PC-9 (cell line): Measurements from ENCODE around the gene LCE3A. TPM values are rescaled to one million over a fixed set of nuclear protein-coding genes. Genes with fewer than 3 reads are reported as not detected.

Experiments
- BruUV-seq: library from RNA; stranded (reverse); fragments of 400-500 nt; replicated peaks from 2 replicates; lab custom pipeline; 2021; lab: Mats Ljungman, UMichigan
- CTCF ChIA-PET: fragments of 300-600 bp; sonication (Branson Sonifier 250); formaldehyde crosslinking; loops from one replicate; lab custom pipeline; 2022; ENCODE audit warnings: antibody characterized with exemption; lab: Charles Lee
- POLR2A ChIA-PET: fragments of 300-600 bp; sonication (Branson Sonifier 250); formaldehyde crosslinking; loops from one replicate; lab custom pipeline; 2022; ENCODE audit warnings: antibody characterized with exemption; ENCODE audit not compliant: unreplicated experiment; lab: Charles Lee
- DNase-seq, 2 experiments: peaks; one replicate each; pipeline versions ENCODE4 v3.0.0 to v3.0.0-alpha.2; 2015 to 2022; ENCODE audit warnings: mixed read lengths in 1 of 2
- H2AFZ ChIP-seq: fragments of 200-600 bp; sonication (generic); 2 replicates; pipeline ENCODE4 v1.8.1; 2017; ENCODE audit warnings: antibody characterized with exemption
- H3F3A ChIP-seq: fragments of 200-600 bp; sonication (generic); 2 replicates; pipeline ENCODE4 v1.8.1; 2017; ENCODE audit warnings: antibody characterized with exemption, mild to moderate bottlenecking, low read depth; ENCODE audit not compliant: insufficient read depth
- H3K27ac ChIP-seq: fragments of 200-600 bp; sonication (generic); 2 replicates; pipeline ENCODE4 v1.6.1; 2016; ENCODE audit warnings: mixed run types
- H3K27me3 ChIP-seq: fragments of 200-600 bp; sonication (generic); 2 replicates; pipeline ENCODE4 v1.6.1; 2016; ENCODE audit warnings: low read depth, mixed run types; ENCODE audit not compliant: insufficient read depth
- H3K36me3 ChIP-seq: fragments of 200-600 bp; sonication (generic); 2 replicates; pipeline ENCODE4 v1.6.1; 2016; ENCODE audit warnings: low read depth, mixed run types
- H3K4me1 ChIP-seq: fragments of 200-600 bp; sonication (generic); replicated peaks from 2 replicates; pipeline ENCODE4 v1.6.1; 2016; ENCODE audit warnings: mixed run types; ENCODE audit not compliant: insufficient read depth
- H3K4me2 ChIP-seq: fragments of 200-600 bp; sonication (generic); 2 replicates; pipeline ENCODE4 v1.6.1; 2017; ENCODE audit warnings: mixed run types
- H3K4me3 ChIP-seq: fragments of 200-600 bp; sonication (generic); 2 replicates; pipeline ENCODE4 v1.6.1; 2016; ENCODE audit warnings: mixed run types
- H3K79me2 ChIP-seq: fragments of 200-600 bp; sonication (generic); 2 replicates; pipeline ENCODE4 v1.6.1; 2017; ENCODE audit warnings: low read depth, mixed run types
- H3K9me2 ChIP-seq: fragments of 200-600 bp; sonication (generic); 2 replicates; pipeline ENCODE4 v1.8.1; 2017; ENCODE audit warnings: mild to moderate bottlenecking; ENCODE audit not compliant: insufficient read depth
- H3K9me3 ChIP-seq: fragments of 200-600 bp; sonication (generic); 2 replicates; pipeline ENCODE4 v1.8.1; 2016; ENCODE audit warnings: low read depth; ENCODE audit not compliant: insufficient read depth
- H4K20me1 ChIP-seq: fragments of 200-600 bp; sonication (generic); 2 replicates; pipeline ENCODE4 v1.8.1; 2017; ENCODE audit not compliant: insufficient read depth
- CTCF ChIP-seq: fragments of 200-600 bp; sonication (generic); conservative IDR thresholded peaks from 2 replicates; pipeline ENCODE4 v1.6.1; 2017; ENCODE audit warnings: mixed run types, antibody characterized with exemption, mild to moderate bottlenecking, moderate library complexity
- EZH2 ChIP-seq: fragments of 200-600 bp; sonication (generic); IDR thresholded peaks from 2 replicates; pipeline ENCODE4 v1.8.0; 2017; ENCODE audit warnings: antibody characterized with exemption, low read depth
- intact Hi-C: fragments of 100-400 bp; cut with micrococcal nuclease; formaldehyde crosslinking; loops from one replicate; pipeline ENCODE4 v1.10.0; 2022; ENCODE audit not compliant: unreplicated experiment
- total RNA-seq: library from RNA; stranded (reverse); gene quantifications from 2 replicates; pipeline ENCODE4 v1.2.3, GENCODE V29; 2021

Gene LCE3A
- total RNA-seq, 1 experiment from 2014 or later: not detected

GRCh38 chr1:152643945-152644344 is 21.0 kb upstream of the LCE3A start:
- Histone ChIP-seq H3F3A (no peaks in the 10 kb centered on the region), H3K4me2 (no peak overlapping the region), H3K4me1 (no peaks in the 10 kb centered on the region), H3K9me2 (no peaks in the 10 kb centered on the region), H2AFZ (no peak overlapping the region), H3K27ac (no peak overlapping the region), H3K36me3 (no peaks in the 10 kb centered on the region), H3K4me3 (no peak overlapping the region), H3K27me3 (peaks cover 22% of the 10 kb centered on the region), H3K9me3 (no peaks in the 10 kb centered on the region), H3K79me2 (no peaks in the 10 kb centered on the region), H4K20me1 (no peaks in the 10 kb centered on the region)
- TF ChIP-seq EZH2: no peak
- no peak for TF ChIP-seq CTCF
- ChIA-PET POLR2A (no interaction called here), CTCF (interaction anchor here (0.7 kb wide), 1 partner anchor 1269 kb away, joined by 17 read pairs; no protein-coding TSS in a partner anchor)
- DNase-seq: no peak
- intact Hi-C loops: no loop called here
- BruUV-seq: no TSS peak

- Histone ChIP-seq H3F3A (no peaks in the 10 kb centered on the region), H3K4me1 (no peaks in the 10 kb centered on the region), H3K9me2 (no peaks in the 10 kb centered on the region), H4K20me1 (no peaks in the 10 kb centered on the region), H3K27me3 (peaks cover 21% of the 10 kb centered on the region), H2AFZ (no peak overlapping the region), H3K4me2 (no peak overlapping the region), H3K79me2 (no peaks in the 10 kb centered on the region), H3K9me3 (no peaks in the 10 kb centered on the region), H3K4me3 (no peak overlapping the region), H3K36me3 (no peaks in the 10 kb centered on the region), H3K27ac (no peak overlapping the region)
- ChIA-PET POLR2A (no interaction called here), CTCF (no interaction called here)
- intact Hi-C loops: no loop called here
- DNase-seq: no peak
- no TSS peak for BruUV-seq
- no peak for TF ChIP-seq CTCF
- no peak for TF ChIP-seq EZH2
Observed at GRCh38 chr1:152640351-152640750, 17.4 kb upstream of the LCE3A start.

GRCh38 chr1:152630596-152630995 is 7.7 kb upstream of the LCE3A start:
- TF ChIP-seq CTCF: no peak
- TF ChIP-seq EZH2: no peak
- Histone ChIP-seq H2AFZ (no peak overlapping the region), H3K4me3 (no peak overlapping the region), H3K9me2 (no peaks in the 10 kb centered on the region; the same call in 1 of the 2 replicates), H3K4me1 (no peaks in the 10 kb centered on the region), H3K4me2 (no peak overlapping the region), H3K27me3 (0 out of 2 replicates have a peak, but pooled peaks cover 8% of the 10 kb centered on the region), H3K9me3 (no peaks in the 10 kb centered on the region), H3K36me3 (no peaks in the 10 kb centered on the region), H4K20me1 (no peaks in the 10 kb centered on the region), H3K27ac (no peak overlapping the region), H3K79me2 (no peaks in the 10 kb centered on the region), H3F3A (no peaks in the 10 kb centered on the region)
- ChIA-PET POLR2A (no interaction called here), CTCF (no interaction called here)
- intact Hi-C loops: no loop called here
- no TSS peak for BruUV-seq
- no peak for DNase-seq
